Activated CD8-positive, alpha-beta T cell treated with anti-CD3 and anti-CD28 coated beads for 36 hours (primary cell): ENCODE data around the gene CKS1B. TPM values are rescaled to one million over a fixed set of nuclear protein-coding genes. Genes with fewer than 3 reads are reported as not detected.

Experiments
- ATAC-seq: fragments of 200-7000 bp; cut with Tn5 transposase; one replicate; pipeline ENCODE4 v1.10.0; 2021; ENCODE audit warnings: mild to moderate bottlenecking, moderate library complexity
- CTCF ChIA-PET: fragments of 350-600 bp; sonication (Branson Sonifier 250); formaldehyde crosslinking; loops from one replicate; lab custom pipeline; 2021; ENCODE audit warnings: antibody characterized with exemption; lab: Charles Lee
- POLR2A ChIA-PET: fragments of 350-600 bp; sonication (Branson Sonifier 250); formaldehyde crosslinking; loops from one replicate; lab custom pipeline; 2021; ENCODE audit warnings: antibody characterized with exemption; lab: Charles Lee
- DNase-seq: peaks from one replicate; pipeline ENCODE4 v3.0.0-alpha.2; 2020
- H3K27ac Mint-ChIP-seq: one replicate; pipeline ENCODE4 v1.8.0; 2021; ENCODE audit warnings: mild to moderate bottlenecking, mixed read lengths
- H3K27me3 Mint-ChIP-seq: one replicate; pipeline ENCODE4 v1.8.0; 2021; ENCODE audit warnings: mixed read lengths
- H3K36me3 Mint-ChIP-seq: one replicate; pipeline ENCODE4 v1.8.0; 2021; ENCODE audit warnings: low read depth, mixed read lengths
- H3K4me1 Mint-ChIP-seq: one replicate; pipeline ENCODE4 v1.8.0; 2021; ENCODE audit warnings: low read depth, mixed read lengths
- H3K4me3 Mint-ChIP-seq: one replicate; pipeline ENCODE4 v1.8.0; 2021; ENCODE audit warnings: mild to moderate bottlenecking, moderate library complexity, mixed read lengths
- H3K9me3 Mint-ChIP-seq: one replicate; pipeline ENCODE4 v1.8.0; 2021; ENCODE audit warnings: mixed read lengths
- CTCF ChIP-seq: fragments of 200-600 bp; IDR thresholded peaks from one replicate; pipeline ENCODE4 v1.8.0; 2022; ENCODE audit warnings: antibody characterized with exemption, mild to moderate bottlenecking
- intact Hi-C: fragments of 100-400 bp; cut with micrococcal nuclease; formaldehyde crosslinking; loops from one replicate; pipeline ENCODE4 v1.10.0; 2022
- total RNA-seq, 2 experiments: library from RNA; stranded (reverse); gene quantifications; one replicate each; pipeline ENCODE4 v1.2.3, GENCODE V29; 2021

The CKS1B gene
- total RNA-seq, 2 experiments from 2014 or later, result 172 to 173 TPM

GRCh38 chr1:155000411-155000725 is 25.9 kb downstream of the CKS1B start:
- POLR2A ChIA-PET, result interaction anchor here (0.6 to 8.6 kb wide), 12 partner anchors 8 to 66 kb away, joined by 3 to 85 read pairs (median 6); partner anchors contain the start of genes ADAM15, CKS1B, FLAD1 and PYGO2
- ATAC-seq (no peak), DNase-seq (peak; percentile 76)
- no peak for TF ChIP-seq CTCF
- H3K4me1 Mint-ChIP-seq, result peaks cover 41% of the 10 kb centered on the region
- H3K27me3 Mint-ChIP-seq, result no peaks in the 10 kb centered on the region
- CTCF ChIA-PET, result interaction anchor here (1.1 to 5.3 kb wide), 15 partner anchors 8 to 91 kb away, joined by 4 to 108 read pairs (median 10); partner anchors contain the start of genes ADAM15, CKS1B, EFNA4 and FLAD1
- peaks cover 5% of the 10 kb centered on the region for H3K36me3 Mint-ChIP-seq
- H3K27ac Mint-ChIP-seq, result peak overlapping the region; percentile 91
- peak overlapping the region; percentile 70 for H3K4me3 Mint-ChIP-seq
- no peaks in the 10 kb centered on the region for H3K9me3 Mint-ChIP-seq
- intact Hi-C loops, result no loop called here

- no peaks in the 10 kb centered on the region for H3K9me3 Mint-ChIP-seq
- no peaks in the 10 kb centered on the region for H3K27me3 Mint-ChIP-seq
- no peak for TF ChIP-seq CTCF
- H3K4me1 Mint-ChIP-seq, result peaks cover 46% of the 10 kb centered on the region
- intact Hi-C loops, result no loop called here
- ATAC-seq, result peak; percentile 46
- H3K27ac Mint-ChIP-seq, result peak overlapping the region; percentile 88
- peak overlapping the region; percentile 70 for H3K4me3 Mint-ChIP-seq
- CTCF ChIA-PET, result interaction anchor here (0.6 to 5.3 kb wide), 9 partner anchors 16 to 84 kb away, joined by 3 to 108 read pairs (median 9); partner anchors contain the start of genes ADAM15, CKS1B, FLAD1 and PBXIP1
- H3K36me3 Mint-ChIP-seq, result peaks cover 5% of the 10 kb centered on the region
- DNase-seq, result peak; percentile 92
- POLR2A ChIA-PET, result interaction anchor here (0.6 to 5.0 kb wide), 11 partner anchors 7 to 1077 kb away, joined by 3 to 33 read pairs (median 7); partner anchors contain the start of genes ADAM15, CKS1B, FLAD1 and PMVK
These were observed 26.4 kb downstream of the CKS1B start for GRCh38 chr1:155000726-155001424.

GRCh38 chr1:155001425-155001674 is 26.9 kb downstream of the CKS1B start:
- no peak for DNase-seq
- ChIA-PET CTCF (interaction anchor here (0.6 to 4.4 kb wide), 5 partner anchors 16 to 60 kb away, joined by 3 to 77 read pairs (median 4); partner anchors contain the start of gene PBXIP1), POLR2A (interaction anchor here (0.6 to 5.0 kb wide), 6 partner anchors 9 to 1078 kb away, joined by 3 to 33 read pairs (median 5); partner anchors contain the start of genes CKS1B, FLAD1 and PMVK)
- Mint-ChIP-seq H3K4me3 (peak overlapping the region; percentile 70), H3K27ac (peak overlapping the region; percentile 88), H3K4me1 (peaks cover 51% of the 10 kb centered on the region), H3K27me3 (no peaks in the 10 kb centered on the region), H3K9me3 (no peaks in the 10 kb centered on the region), H3K36me3 (peaks cover 5% of the 10 kb centered on the region)
- no peak for ATAC-seq
- intact Hi-C loops, result no loop called here
- no peak for TF ChIP-seq CTCF

GRCh38 chr1:155001675-155002463 is 27.4 kb downstream of the CKS1B start:
- Mint-ChIP-seq H3K4me1 (peaks cover 56% of the 10 kb centered on the region), H3K9me3 (no peaks in the 10 kb centered on the region), H3K27ac (peak overlapping the region; percentile 92), H3K4me3 (peak overlapping the region; percentile 70), H3K27me3 (no peaks in the 10 kb centered on the region), H3K36me3 (peaks cover 5% of the 10 kb centered on the region)
- DNase-seq (peak; percentile 100), ATAC-seq (peak; percentile 71)
- CTCF ChIA-PET, result interaction anchor here (0.6 to 4.4 kb wide), 5 partner anchors 15 to 58 kb away, joined by 3 to 77 read pairs (median 3); partner anchors contain the start of gene PBXIP1
- TF ChIP-seq CTCF, result no peak
- intact Hi-C loops, result no loop called here
- POLR2A ChIA-PET, result interaction anchor here (0.6 to 5.0 kb wide), 8 partner anchors 9 to 1078 kb away, joined by 3 to 33 read pairs (median 4); partner anchors contain the start of genes CKS1B, FLAD1, PBXIP1 and PMVK
